Heart left ventricle (tissue), 13 donors: ENCODE results near the gene DEPDC5.

Source experiments
- CTCF ChIP-seq, 12 donors: fragments of 200-600 bp; sonication (generic) in 4 of 12; IDR thresholded peaks; one replicate each; pipeline versions ENCODE4 v1.5.0 to v1.8.0; 2018 to 2022; ENCODE audit warnings: antibody characterized with exemption in 12 of 12, mild to moderate bottlenecking in 5 of 12
- POLR2A ChIP-seq, 2 donors: fragments of 450-650 bp; IDR thresholded peaks; one replicate each; pipeline ENCODE4 v1.6.1; 2017; ENCODE audit warnings: antibody characterized with exemption in 2 of 2, mild to moderate bottlenecking in 2 of 2, moderate library complexity in 2 of 2
- donor health status: ischemic (EF 13 %, LVEDD 7.1; RV severe dilation, severe dysfunction).
- donor health status: DM: no; HTN: yes; CAD: no.
- donor health status: DM: no; HTN: no; CAD: no.
- donor health status: ischemic (EF 25% LVEDD 6.9; RV normal size, moderate dysfunction).
- donor health status: ischemic (EF 25% LVEDD 5.7; RV mildly dilated, moderate dysfunction).
- donor health status: ischemic (EF 35%, LVEDD 5.7; RV mildly dilated, moderate dysfunction).
- donor health status: nonischemic (EF 11% LVEDD 7.7; RV severe dilation, severe dysfunction).
- donor health status: DM: yes; HTN: yes; CAD: no.
- donor health status: PGD.
- donor health status: ischemic (EF 29% LVEDD 5.4; RV normal size, mild dysfunction).
- donor health status: nonischemic (EF 23%, LVEDD 6.1; RV moderate dilation, normal function).

DNA sequence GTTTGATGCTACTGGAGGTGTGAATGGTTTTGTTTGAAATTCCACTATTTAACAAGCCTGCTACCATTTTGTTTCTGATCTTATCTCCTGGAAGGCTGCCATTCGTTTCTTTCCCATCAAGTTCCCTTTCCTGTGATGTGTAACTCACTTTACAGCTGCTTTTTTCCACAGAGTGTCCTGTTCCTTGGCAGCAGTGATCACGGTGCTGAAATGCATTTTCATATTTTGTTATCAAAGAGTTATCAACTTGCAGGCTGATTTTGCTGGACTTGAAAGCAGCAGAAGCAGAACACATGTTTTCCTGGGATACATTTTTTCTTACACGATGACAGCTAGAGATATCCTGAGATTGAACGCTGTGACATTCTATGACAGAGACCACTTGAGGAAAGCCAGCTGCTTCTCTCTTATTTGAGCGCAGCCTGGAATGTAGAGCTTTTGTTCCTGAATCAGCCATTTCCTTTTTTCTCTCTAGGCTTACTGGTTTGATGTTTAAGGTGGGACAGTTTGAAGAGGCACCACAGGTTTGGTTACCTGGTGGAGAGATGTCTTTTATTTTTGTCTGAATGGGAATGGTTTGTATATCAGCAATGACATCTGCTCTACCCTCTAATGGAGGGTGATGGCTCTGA lies 38.6 kb upstream of the DEPDC5 start:
- TF ChIP-seq CTCF (IDR thresholded peaks at IDR 0.05) (no peak), POLR2A (IDR thresholded peaks at IDR 0.05) (no peak)
